ENCODE results near the gene SEPTIN2.

SEPTIN2 gene

DNA sequence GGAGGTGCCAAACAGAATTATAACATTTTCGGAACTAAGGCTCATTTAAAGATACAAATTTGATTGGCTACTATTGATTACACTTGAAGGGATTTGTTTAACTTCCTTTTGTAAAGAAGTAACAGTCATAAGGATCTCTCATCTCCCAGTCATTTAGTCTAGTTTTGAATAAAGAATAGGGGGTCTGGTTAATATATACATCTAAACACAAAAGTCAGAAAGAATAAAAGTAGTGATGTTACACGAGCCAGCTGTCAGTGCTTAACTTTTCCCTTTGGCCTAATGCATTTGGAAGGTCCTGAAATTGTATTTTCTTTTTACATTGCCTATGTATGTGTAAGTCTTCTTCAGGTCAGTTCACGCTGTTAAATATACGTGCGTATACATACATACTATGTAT is 8.1 kb downstream of the SEPTIN2 start:
- no peak overlapping the region for H3K4me3 ChIP-seq (ENCODE audit: low read depth, low read length)
- TF ChIP-seq, protein P1, sequence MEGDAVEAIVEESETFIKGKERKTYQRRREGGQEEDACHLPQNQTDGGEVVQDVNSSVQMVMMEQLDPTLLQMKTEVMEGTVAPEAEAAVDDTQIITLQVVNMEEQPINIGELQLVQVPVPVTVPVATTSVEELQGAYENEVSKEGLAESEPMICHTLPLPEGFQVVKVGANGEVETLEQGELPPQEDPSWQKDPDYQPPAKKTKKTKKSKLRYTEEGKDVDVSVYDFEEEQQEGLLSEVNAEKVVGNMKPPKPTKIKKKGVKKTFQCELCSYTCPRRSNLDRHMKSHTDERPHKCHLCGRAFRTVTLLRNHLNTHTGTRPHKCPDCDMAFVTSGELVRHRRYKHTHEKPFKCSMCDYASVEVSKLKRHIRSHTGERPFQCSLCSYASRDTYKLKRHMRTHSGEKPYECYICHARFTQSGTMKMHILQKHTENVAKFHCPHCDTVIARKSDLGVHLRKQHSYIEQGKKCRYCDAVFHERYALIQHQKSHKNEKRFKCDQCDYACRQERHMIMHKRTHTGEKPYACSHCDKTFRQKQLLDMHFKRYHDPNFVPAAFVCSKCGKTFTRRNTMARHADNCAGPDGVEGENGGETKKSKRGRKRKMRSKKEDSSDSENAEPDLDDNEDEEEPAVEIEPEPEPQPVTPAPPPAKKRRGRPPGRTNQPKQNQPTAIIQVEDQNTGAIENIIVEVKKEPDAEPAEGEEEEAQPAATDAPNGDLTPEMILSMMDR (IDR thresholded peaks at IDR 0.05; ENCODE audit: borderline replicate concordance, insufficient read depth, low read depth, low read length): no peak

DNA sequence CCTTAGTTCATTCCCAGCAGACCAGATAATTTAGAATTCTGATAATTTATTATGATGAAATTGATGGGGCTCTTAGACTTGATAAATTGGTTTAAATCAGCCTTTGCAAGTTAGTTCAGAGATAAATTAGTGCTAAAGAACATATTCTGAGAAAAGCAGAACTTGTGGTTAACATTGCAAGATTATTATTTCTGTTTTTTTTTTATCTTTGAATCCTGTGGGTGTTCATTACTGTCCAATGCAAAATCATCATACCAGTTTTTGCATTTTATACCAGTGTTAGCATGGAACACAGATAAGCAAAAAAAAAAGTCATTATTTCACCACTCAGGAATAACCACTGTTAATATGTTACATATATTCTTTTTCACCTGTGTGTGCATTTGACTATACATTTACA is 9.1 kb downstream of the SEPTIN2 start:
- TF ChIP-seq, protein P1 (IDR thresholded peaks at IDR 0.05; ENCODE audit: borderline replicate concordance, insufficient read depth, low read depth, low read length): no peak
- H3K4me3 ChIP-seq (ENCODE audit: low read depth, low read length): no peak overlapping the region

DNA sequence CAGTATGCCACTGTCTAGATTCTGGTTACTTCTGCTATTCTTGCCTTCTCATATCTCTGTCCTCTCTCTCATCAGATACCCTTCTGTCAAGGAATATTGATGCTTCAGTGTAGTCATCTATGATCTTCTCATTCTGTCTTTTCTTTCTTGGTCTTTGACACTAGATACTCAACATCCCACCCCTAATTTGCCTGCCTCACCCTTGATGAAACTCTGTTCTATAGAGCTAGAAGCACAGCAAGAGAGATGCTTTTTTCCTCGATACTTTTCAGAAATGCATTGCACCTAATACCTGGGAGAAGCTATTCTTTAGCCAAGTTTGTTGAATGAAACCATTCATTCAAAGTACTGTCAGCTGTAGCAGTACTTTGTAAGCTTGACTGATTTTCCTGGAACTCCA is 9.5 kb downstream of the SEPTIN2 start:
- no peak overlapping the region for H3K4me3 ChIP-seq (ENCODE audit: low read depth, low read length)
- TF ChIP-seq, protein P1 (IDR thresholded peaks at IDR 0.05; ENCODE audit: borderline replicate concordance, insufficient read depth, low read depth, low read length): no peak

DNA sequence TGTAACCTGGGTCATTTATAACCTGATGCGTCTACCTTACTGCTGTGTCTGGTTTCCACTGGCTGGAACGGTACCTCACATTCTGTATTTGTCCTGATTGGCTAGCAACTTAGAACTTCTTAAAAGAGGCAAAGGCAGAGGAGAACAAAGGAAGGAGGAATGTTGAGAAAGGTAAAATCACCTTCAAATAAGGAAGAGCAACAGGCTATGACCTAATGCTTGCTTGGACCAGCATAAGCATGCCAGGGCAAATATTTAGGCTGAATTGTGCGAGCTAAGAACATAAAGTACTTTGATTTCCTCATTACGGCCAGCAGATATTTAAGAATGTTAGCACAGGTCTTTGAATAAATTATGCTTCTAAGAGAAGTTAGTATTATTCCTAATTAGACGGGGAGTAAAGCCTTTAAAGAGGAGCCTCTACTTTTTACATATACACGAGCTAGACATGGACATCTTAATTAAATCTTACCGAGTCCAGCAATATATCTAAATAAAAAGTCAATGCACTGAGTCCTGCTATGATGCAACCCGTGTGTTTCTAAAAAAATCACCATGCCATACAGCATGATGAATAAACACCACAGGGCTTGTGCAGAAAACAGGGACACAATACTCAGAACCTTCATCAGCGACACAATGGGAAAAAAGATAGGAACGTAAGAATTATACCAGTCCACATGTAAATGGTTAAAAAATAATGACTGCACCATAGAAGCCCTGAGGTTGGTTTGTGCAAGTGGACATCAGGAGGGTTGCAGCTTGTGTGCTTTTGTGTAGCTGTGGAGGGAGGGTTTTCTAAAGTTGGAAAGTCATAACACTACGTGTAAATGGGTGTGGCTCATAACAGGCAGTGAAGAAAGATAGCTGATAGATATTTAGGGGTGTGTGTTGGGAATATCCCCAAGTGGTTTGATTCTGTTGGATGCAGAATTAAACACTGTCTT is 14.2 kb downstream of the SEPTIN2 start:
- no peak overlapping the region for H3K4me3 ChIP-seq (ENCODE audit: low read depth, low read length)
- TF ChIP-seq, protein P1 (IDR thresholded peaks at IDR 0.05; ENCODE audit: borderline replicate concordance, insufficient read depth, low read depth, low read length): no peak

DNA sequence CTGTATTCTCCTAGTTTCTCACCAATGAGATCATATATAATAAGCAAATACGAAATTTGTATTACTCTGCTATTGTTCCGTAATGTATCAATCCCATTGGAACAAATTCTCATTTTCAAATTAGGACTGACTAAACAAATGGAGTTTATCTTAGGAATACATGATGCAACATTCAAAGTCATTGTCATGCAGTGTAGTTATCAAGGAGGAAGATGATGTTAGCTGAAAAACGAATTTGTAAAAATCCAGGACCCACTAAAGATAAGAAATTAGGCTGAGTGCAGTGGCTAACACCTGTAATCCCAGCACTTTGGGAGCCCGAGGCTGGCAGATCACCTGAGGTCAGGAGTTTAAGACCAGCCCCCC is 14.9 kb downstream of the SEPTIN2 start:
- TF ChIP-seq, protein P1 (IDR thresholded peaks at IDR 0.05; ENCODE audit: borderline replicate concordance, insufficient read depth, low read depth, low read length): no peak
- H3K4me3 ChIP-seq (ENCODE audit: low read depth, low read length): no peak overlapping the region

DNA sequence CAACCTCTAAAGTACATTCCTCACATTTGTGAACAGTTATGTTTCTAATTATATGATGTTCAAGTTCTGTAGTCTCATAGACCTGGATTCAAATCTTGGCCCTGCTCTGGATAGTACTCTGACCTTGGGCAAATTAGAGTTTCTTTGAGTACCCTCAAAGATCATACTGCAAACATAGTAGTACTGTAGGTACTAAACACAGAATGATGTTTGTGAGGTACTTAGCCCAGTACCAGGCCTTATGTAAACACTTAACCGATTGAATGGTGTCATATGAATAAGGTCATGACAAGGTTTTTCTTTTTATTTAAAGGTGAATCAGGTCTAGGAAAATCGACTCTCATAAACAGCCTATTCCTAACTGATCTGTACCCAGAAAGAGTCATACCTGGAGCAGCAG is 19.1 kb downstream of the SEPTIN2 start:
- no peak overlapping the region for H3K4me3 ChIP-seq (ENCODE audit: low read depth, low read length)
- TF ChIP-seq, protein P1 (IDR thresholded peaks at IDR 0.05; ENCODE audit: borderline replicate concordance, insufficient read depth, low read depth, low read length): no peak
